Stomach (tissue), 4 donors: ENCODE data around the gene SUCLA2.

Experiments used
- CTCF ChIP-seq, 7 experiments: fragments of 450-650 bp in 4 of 7; fragments of 200-600 bp in 3 of 7; sonication (generic) in 3 of 7; IDR thresholded peaks; one replicate each; pipeline ENCODE4 v1.5.1; 2016 to 2019; ENCODE audit warnings: antibody characterized with exemption in 7 of 7, control low read depth in 2 of 7, mild to moderate bottlenecking in 1 of 7
- EP300 ChIP-seq: sonication (generic); formaldehyde crosslinking; IDR thresholded peaks from one replicate; pipeline ENCODE4 v1.6.1; 2017; ENCODE audit warnings: antibody characterized with exemption
- POLR2A ChIP-seq, 4 donors: fragments of 450-650 bp; IDR thresholded peaks; one replicate each; pipeline ENCODE4 v1.6.1; 2016; ENCODE audit warnings: antibody characterized with exemption in 4 of 4, control low read depth in 2 of 4, mild to moderate bottlenecking in 1 of 4, moderate library complexity in 1 of 4

- TF ChIP-seq CTCF (IDR thresholded peaks at IDR 0.05) (no peak), EP300 (no peak), POLR2A (IDR thresholded peaks at IDR 0.05) (no peak)
These were observed 24.7 kb downstream of the SUCLA2 start for GRCh38 chr13:47976325-47976724.
